HL-60/S4 treated with retinoic acid at 250 ng/mL for 4 days and 3 days (cell line): Measurements from ENCODE around the gene MTERF4.

ENCODE experiments used
- in situ Hi-C: fragments of 300-500 bp; cut with MboI; formaldehyde crosslinking; loops from 2 replicates; pipeline ENCODE4 v1.7.0; 2022; ENCODE audit warnings: low sequenced_read_pairs

Gene MTERF4

GRCh38 chr2:241134711-241135110 is 32.6 kb upstream of the MTERF4 start:
- in situ Hi-C loops = no loop called here

GRCh38 chr2:241133436-241133820 is 31.3 kb upstream of the MTERF4 start:
- in situ Hi-C loops = no loop called here

DNA sequence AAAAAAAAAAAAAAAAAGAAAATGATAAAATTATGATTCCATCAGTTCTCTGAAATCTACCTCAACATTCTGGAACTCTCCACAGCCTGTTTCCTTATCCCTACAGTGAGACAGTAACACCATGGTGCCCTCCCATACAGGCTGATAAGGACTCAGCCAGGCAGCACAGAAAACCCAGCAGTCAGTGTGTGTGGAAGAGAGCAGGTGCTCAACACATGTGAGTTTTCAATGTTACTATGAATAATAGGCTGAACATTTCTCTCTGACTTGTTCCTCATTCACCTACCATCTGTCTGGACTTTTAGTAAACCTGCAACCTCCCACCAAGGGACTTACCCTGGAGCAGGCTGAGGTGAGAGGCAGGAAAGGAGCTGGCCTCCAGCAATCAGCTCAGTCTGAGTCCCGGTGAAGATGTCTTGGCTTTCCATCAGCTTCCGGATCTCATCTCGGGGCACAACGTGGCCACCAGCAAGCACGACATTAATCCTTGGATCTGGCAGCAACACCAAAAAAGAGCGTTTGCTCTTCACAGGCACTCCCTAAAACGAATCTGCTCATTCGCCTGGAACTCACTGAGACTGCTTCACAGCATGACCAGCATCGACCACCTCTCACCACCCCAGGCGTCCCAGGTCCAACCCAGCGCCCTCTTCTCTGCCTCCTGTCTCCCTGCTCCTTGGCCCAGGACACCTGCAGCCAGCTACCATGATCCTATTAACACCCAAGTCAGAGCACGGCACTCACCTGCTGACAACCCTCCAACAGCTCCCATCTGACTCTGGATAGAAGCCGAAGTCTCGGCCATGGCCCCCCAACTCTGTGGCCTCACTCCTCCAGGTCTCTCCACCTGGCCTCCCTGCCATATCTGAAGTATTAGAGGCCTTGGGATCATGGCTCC is 30.7 kb upstream of the MTERF4 start:
- in situ Hi-C loops = no loop called here

DNA sequence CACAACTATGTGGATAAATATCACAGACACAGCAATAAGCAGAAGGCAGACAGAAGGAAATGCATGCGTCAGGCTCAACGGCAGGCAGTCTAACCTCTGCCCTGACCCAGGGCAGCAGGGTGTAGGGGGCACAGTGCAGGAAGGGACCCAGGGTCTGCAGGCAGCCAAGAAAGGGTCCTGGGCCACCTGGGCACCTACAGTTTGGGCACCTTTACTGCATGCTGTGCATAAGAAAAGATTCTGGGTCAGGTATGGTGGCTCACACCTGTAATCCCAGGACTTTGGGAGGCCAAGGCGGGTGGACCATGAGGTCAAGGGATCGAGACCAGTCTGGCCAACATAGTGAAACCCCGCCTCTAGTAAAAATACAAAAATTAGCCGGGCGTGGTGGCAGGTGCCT is 29.4 kb upstream of the MTERF4 start:
- in situ Hi-C loops = no loop called here

GRCh38 chr2:241130316-241130715 is 28.2 kb upstream of the MTERF4 start:
- in situ Hi-C loops = no loop called here

DNA sequence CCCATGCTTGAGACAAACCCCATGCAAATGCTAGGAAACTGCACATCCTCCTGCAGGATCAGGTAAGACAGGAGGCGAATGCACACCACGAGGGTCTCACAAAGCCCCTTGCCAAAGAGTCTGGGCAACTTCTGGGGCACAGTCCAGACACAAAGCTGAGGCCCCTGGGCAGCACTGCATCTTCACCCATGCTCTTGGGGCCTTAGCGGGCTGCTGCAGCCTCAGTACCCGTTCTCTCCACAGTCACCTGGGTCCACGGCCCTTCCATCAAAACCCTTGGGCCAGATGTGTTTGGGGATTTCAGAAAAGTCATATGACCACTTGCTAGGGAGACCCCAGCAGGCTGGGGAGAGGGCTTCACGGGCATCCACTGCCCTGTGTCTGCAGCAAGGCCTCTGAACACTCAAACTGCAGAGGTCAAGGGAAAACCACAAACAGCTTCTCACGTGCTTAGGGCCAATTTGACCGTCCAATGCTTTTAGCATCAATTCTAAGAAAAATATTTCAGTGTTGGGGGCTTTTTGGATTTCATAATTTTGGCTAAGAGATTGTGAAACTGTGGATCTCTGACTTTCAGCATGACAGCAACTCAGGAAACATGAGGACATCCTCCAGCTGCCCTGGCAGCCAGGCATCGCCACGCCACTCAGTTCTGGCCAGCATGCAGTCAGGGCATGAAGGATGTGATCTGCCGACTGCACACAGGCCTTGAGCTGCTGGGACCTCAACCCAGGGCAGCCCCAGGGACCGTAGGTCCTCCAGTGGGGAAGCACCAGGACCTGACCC is 27.2 kb upstream of the MTERF4 start:
- in situ Hi-C loops = no loop called here

DNA sequence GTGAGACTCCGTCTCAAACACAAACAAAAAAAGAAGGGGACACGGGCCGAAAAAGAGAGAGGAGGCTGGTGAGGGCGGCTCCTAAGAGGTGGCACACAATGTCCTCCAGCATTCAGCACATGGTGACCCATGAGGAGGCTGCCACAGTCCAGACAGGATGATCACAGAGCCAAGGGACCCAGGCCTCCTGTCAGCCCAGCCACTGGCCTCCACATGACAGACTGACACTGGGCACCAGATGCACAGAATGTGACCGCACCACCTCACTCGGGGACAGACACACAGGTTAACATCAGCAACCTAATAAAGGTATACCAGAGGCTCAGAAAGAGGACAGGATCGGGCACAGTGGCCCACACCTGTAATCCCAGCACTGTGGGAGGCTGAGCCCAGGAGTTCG is 26.2 kb upstream of the MTERF4 start:
- in situ Hi-C loops = no loop called here

- in situ Hi-C loops = no loop called here
Observed at GRCh38 chr2:241126771-241127202, 24.7 kb upstream of the MTERF4 start.

DNA sequence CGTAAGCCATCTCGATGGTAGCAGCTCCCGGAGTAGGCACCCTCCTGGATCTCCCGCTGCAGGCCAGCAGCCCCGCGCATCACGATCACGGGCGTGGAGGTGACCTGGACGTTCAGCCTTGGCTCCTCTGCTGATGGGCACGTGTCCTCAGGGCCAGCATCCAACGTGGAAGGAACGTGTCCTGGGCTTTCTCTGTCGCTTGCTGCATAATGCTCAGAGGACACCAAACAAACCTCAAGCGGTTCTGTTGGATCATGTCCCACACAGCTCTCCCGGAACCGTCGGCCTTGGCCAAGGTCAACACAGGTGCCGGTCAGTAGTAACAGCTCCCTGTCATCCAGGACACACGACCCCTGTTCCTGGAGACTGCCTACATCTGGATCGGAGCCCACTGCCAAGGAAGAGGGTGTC is 24.1 kb upstream of the MTERF4 start:
- in situ Hi-C loops = no loop called here

DNA sequence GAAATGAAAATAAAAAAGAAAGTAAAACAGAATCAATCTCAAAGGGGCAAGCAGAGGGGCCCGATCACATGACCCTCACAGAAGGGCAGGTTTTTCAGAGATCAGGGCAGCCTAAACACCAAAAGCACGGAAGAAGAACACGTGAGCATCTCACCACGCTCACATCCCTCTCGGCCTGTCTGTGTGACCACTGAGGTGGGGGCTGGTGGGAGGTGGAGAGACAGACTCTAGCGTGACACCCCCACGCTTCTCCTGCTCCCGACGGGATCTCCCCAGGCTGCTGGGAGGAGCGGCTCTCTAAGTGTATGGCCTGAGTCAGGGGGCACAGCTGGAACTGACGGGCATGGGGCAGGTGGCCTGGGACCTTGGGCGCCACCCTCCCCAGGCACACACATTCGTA is 23.5 kb upstream of the MTERF4 start:
- in situ Hi-C loops = no loop called here

- in situ Hi-C loops = no loop called here
Observed at GRCh38 chr2:241123816-241124536, 21.9 kb upstream of the MTERF4 start.

DNA sequence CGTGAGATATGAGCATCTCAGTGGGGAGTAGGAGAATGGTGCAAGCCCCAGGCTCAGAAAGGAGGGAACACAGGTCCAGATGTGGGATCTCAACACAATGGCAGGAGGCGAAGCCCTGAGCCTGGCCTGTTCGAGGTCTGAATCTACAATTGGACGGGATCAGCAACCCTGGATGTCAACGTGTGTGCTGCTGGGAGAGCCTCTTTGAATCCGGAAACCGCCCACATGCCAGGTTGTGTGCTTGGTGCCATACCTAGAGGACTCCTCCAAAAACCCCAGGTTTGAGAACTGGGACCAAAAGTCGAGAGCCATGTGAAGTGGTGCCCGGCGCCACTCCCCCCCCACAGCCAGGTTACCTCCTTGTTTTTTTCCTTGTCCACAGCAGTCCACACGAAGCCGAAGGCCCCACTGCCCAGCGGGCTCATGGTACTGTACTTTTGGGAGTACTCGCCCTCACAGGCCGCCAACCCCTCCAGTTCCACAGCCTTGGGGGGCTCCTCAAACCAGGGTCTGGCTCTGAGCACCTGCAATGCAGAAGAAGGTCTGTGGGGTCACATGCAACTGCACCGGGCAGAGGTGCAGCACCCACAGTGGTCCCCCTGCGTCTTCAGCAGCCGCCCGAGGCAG is 20.4 kb upstream of the MTERF4 start:
- in situ Hi-C loops = no loop called here

- in situ Hi-C loops = no loop called here
Observed at GRCh38 chr2:241121008-241121407, 18.9 kb upstream of the MTERF4 start.

- in situ Hi-C loops = no loop called here
Observed at GRCh38 chr2:241120440-241120839, 18.4 kb upstream of the MTERF4 start.

DNA sequence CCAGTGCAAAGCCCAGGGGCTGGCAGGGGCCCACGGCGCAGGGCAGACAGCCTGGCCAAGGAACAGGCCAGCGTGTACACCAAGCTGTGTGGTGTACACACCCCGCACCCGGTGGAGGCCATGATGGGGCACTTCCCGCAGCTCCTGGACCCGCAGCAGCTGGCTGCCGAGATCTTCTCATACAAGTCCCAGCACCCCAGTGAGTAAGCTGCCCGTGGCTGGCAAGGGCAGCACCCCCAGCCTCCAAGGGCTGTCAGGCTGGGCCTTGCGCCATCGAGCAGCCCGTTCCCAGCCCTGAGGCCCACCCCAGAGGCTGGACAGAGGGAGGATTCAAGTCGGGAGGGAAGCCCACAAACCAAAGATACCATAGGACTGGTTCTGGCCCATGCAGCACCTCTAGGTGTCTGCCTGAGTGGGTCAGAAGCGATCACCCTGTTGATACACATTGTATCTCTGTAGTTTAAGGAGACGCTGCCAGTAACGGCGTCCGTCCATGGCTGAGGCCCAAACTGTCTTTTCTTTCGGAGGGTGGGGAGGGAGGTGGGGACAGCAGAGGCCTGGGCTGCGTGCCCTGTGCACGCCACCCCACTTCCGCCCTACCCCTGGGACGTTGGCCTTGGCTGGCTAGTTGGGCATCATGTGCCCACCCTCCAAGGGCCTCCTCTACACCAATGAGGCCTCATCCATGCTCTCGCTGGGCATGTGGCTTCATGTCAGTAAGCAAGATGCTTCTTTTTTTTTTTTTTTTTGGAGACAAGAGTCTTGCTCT is 16.8 kb upstream of the MTERF4 start:
- in situ Hi-C loops = no loop called here

GRCh38 chr2:241116606-241117560 is 14.8 kb upstream of the MTERF4 start:
- in situ Hi-C loops = no loop called here

DNA sequence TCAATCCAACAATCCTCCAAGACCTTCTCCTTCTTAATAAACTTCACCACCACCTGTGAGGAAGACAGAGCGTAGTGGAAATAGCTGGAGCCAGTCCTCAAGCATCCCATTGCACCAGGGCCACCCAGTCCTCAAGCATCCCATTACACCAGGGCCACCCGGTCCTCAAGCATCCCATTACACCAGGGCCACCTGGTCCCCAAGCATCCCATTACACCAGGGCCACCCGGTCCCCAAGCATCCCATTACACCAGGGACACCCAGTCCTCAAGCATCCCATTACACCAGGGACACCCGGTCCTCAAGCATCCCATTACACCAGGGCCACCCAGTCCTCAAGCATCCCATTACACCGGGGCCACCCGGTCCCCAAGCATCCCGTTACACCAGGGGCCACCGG is 13.3 kb upstream of the MTERF4 start:
- in situ Hi-C loops = no loop called here

- in situ Hi-C loops = no loop called here
Observed at GRCh38 chr2:241114836-241115235, 12.7 kb upstream of the MTERF4 start.

DNA sequence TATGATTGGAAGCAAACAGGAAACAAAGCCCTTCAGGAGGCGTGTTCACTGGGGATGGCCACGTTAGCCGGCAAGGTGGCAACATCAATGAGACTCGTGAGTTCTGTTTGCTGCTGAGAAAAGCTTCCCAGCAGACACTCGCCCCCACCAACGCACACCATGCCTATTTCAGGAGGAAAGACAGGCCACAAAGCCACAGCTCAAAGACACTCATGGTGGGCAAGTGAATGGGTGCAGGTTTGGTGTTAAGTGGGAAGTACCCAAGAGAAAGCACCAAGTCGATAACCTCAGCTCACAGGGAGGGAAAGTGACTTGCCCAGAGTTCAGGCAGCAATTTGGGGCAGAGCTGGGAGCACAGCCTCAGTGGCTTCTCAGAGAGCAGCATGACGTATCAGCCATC is 10.5 kb upstream of the MTERF4 start:
- in situ Hi-C loops = no loop called here
